NCI-H146 (cell line): ENCODE data around the gene GPR17.

Source experiments
- DNase-seq: peaks from one replicate; lab custom pipeline; 2025; lab: John Stamatoyannopoulos, UW

Gene GPR17

GRCh38 chr2:127630096-127630863 is 15.7 kb upstream of the GPR17 start:
- no peak for DNase-seq

- DNase-seq = no peak
Observed at GRCh38 chr2:127630864-127631540, 15.0 kb upstream of the GPR17 start.

DNA sequence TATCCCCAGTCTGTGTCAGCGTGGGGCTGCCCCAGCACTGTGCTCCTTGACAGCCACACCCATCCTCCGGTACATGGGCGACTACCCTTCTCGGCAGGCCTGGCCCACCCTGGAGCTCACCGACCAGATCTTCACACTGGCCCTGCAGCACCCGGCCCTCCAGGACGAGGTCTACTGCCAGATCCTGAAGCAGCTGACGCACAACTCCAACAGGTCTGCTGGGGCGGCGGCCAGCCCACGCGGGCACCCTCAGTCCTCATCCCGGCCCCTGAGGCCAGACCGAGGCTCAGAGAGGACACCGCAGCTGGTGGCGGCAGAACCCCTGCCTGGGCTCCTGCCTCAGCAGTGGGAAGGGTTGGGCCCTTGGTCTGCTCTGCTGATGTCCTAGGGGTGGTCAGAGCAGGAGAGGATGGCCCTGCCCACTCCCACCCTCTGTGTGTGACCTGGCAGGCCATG is 14.4 kb upstream of the GPR17 start:
- DNase-seq = no peak

GRCh38 chr2:127631997-127632581 is 13.9 kb upstream of the GPR17 start:
- no peak for DNase-seq

DNA sequence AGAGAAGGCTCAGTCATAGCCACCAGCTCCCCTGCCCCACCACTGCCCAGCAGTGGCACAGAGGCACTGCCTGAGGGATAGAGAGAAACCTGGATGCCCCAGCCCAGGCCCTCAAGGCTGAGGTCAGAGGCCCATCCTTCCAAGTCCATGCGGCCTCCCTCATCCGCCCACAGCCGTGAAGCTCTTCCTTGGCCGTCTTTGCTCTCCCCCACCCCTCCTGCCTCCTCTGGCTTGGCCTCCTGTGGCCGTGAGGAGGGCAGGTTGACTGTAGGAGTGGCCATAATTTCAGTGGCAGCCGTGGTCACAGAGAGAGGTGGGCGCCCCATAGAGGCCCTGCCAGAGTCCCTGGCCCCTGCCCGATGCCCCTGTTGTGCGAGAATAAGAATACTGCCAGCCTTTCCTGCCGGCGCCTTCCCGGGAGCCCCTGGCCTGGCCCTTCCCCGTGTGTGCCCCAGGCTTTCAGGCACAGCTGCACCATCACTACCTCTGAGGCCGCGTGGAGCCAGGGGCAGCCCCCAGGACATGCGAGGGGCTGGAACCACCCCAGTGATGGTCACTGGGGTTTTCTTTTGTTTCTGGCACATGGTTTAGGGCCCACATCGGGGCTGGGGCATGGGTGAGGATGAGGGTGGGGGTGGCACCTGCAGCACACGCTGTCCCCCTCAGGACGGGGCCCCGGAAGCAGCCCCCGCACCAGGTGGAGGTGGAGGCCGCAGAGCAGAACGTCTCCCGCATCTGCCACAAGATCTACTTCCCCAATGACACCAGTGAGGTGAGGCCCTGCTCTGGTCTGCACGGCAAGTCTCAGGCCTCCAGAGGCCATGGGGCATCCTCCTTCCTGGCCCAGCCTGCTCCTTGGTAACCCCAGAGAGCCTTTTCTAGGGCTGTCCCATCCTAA is 13.1 kb upstream of the GPR17 start:
- no peak for DNase-seq

DNA sequence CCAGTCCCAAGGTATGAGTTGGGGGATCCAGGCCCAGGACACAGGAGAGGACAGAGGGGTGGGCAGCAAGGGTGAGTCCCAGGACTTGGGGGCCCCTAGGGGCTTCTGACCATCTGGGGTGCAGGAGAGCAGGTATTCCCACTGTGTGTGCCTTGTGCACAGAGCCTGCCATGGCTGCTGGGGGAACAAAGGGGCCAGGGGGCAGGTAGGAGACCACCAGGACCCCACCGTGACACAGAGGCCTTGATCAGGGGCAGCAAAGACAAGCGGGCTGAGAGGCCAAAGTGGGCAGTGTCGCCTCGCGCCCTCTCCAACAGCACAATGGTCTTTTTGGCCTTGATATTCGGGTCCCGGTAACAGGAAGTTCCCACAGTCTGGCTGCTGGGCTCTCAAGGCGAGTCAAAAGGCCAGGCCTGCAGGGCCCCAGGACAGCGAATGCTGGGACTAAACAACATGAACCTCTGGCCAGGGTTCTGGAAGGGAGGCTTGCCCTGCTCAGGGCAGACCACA is 12.3 kb upstream of the GPR17 start:
- DNase-seq = no peak

DNA sequence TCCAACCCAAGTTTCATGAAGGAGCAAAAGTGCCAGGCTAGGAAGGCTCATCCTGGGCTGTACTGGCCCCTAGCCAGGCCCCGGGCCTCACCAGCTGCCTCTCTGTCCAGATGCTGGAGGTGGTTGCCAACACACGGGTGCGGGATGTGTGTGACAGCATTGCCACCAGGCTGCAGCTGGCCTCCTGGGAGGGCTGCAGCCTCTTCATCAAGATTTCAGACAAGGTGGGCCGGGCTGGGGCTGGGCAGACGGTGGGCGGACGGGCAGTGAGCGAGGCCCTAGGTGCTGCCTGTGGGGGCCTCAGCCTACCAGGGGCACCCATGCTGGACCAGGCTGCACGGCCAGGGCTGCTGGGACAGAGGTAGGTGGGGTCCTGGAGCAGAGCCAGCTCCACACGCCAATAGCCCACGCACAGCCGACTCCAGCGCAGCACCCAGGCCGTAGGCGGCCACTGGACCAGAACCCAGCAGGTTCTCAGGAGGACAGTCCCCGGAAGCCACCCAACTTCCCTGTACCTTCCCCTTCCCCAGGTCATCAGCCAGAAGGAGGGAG is 11.8 kb upstream of the GPR17 start:
- DNase-seq = no peak

- DNase-seq = no peak
Observed at GRCh38 chr2:127634626-127635379, 11.2 kb upstream of the GPR17 start.

DNA sequence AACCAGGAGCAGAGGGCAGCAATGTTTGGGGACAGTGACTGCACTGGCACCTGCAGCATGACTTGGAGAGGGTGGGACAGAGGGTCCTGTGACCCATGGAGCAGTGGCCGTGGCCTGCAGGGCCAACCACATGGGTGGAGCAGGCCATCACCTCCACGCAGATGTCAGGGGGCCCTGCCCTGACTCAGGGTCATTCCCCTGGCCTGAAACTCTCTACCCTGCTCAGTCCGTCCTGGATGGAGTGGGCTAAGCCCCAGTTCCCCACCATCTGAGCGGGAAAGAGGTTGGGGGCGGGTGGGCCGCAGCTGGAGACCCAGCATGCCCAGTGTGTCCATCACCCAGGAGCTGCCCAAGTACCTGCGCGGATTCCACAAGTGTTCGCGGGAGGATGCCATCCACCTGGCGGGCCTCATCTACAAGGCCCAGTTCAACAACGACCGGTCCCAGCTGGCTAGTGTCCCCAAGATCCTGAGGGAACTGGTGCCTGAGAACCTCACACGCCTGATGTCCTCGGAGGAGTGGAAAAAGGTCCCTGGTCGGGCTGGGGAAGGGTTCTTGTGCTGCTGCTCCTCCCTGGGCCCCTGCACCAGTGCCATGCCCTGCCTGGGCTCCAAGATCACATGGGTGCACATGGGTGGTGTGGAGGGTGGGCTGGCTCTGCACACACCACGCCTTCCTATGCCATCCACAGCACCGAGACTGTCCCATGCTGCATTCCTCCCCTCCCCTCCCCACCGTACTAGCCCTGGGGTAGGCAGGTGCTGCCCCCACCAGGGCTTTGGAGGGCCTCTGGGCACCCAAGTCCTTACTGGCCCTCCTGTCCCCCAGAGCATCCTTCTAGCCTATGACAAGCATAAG is 10.3 kb upstream of the GPR17 start:
- no peak for DNase-seq

DNA sequence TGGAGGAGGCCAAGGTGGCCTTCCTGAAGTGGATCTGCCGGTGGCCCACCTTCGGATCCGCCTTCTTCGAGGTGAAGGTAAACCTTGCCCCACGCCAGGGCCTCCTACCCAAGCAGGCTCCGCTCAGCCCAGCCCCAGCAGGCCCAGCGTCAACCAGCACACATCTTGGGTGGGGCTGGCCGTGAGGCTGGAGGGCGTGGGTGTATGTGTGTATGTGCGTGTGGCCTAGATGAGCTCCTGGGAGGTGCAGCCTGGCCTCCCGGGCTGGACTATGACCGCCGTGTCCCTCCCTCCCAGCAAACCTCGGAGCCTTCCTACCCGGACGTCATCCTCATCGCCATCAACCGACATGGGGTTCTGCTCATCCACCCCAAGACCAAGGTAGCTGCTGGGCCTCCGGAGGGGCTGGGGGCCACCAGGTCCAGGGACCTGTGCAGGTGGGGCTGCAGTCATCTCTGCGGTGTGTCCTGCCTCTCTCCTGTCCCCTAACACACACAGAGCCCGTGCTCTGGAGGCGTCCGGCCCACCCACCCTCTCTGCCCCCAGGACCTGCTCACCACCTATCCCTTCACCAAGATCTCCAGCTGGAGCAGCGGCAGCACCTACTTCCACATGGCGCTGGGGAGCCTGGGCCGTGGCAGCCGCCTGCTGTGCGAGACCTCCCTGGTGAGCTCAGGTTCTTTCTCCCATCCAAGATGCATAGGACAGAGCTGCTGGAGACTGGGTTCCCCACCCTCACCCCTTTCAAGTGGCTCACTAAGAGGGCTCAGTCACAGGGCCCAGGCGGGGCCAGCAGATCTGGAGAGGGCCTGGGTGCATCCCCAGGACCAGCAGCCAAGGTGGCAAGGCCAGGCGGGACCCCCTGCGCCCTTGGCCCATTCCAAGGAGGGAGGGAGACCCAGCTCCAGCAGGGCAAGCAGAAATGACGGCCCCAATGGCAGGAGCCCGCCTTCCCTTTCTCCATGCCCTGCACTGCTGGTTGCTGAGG is 9.4 kb upstream of the GPR17 start:
- DNase-seq = no peak

DNA sequence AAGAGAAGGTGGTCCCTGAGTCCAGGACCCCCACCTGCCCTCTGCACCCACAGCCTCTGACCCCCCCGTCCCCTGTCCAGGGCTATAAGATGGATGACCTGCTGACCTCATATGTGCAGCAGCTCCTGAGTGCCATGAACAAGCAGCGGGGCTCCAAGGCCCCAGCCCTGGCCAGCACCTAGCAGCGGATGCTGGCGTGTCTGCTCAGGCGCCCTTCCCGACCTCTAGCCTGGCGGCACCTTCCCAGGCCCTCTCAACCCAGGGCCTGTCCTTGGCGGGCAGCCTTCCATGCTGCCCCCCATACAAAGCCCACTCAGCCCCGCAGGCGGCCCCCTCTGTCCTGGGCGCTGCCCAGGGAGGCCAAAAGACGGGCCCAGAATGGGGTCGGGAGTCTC is 8.7 kb upstream of the GPR17 start:
- DNase-seq = no peak

- no peak for DNase-seq
Observed at GRCh38 chr2:127637725-127638252, 8.2 kb upstream of the GPR17 start.

- DNase-seq = no peak
Observed at GRCh38 chr2:127638361-127639110, 7.4 kb upstream of the GPR17 start.

GRCh38 chr2:127639111-127639474 is 6.9 kb upstream of the GPR17 start:
- no peak for DNase-seq

DNA sequence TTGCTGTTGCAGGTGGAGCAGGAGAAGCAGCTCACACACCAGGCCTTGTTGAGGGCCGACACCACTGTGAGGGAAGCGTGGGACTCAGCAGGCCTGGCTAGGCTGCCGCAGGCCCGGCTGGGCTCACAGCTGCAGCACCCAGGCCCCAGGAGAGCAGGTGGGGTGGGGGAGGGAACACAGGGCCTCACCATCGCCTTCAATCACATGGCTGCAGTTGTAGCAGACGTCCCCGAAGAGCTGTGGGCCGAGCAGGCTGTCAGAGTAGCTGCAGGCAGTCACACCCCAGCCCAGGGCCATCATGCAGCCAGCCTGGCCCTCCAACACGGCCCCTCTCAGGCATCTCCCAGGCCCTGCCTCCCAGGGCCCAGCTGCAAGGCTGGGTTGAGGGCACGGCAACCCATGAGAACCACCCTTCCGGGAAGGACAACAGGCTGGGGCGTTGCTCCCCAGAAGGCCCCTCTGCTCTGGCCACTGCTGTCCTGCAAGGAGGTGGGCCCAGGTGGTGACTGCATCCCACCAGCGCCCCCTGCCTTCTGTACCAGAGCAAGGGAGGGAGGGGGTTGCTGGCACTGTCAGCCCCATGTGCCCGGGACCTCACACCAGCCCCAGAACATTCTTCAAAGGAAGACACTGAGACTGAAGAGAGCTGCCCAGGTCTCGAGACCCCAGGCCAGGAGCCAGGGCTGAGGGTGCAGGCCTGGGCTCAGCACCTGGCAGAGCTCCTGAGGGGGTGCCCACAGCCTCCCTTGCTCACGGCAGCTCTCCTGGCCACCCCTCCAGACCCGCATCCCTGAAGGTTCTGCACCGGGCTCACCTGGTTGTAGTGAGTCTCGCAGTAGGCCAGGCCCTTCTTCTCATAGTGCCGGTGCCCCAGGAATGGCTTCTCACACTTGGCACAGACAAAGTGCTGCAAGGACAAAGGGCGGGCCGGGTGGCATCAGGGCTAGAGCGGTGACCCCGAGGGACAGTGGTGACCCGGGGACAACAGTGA is 5.6 kb upstream of the GPR17 start:
- peak; percentile 30 for DNase-seq

DNA sequence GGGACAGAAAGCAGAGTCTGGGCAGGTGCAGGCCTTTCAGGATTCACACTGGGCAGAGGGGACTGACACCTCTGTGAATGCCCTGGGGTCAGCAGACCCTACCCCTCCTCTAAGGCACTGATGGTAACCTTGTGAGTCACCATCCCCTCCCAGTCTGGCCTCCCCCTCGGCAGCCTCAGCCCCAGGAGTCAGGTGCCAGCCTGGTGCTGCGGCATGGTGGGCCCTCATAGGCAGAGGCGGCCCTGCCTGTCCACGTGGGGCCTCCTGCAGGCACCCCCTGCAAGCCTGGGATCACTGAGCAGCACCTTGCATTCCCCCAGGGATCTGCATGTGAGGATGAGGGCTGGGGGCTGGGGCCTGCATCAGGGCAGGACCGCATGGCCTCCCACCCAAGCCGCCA is 4.8 kb upstream of the GPR17 start:
- DNase-seq = no peak
